Measurements from ENCODE around the gene NT5DC1.

GRCh38 chr6:116191881-116192280 is 91.2 kb downstream of the NT5DC1 start:
- TF ChIP-seq POLR2A (IDR thresholded peaks at IDR 0.05) (no peak), CTCF (IDR thresholded peaks at IDR 0.05) (no peak)
